Osteoblast (primary cell): ENCODE measurements around the gene KLHL29. TPM values are rescaled to one million over a fixed set of nuclear protein-coding genes. Genes with fewer than 3 reads are reported as not detected.

ENCODE experiments used
- DNase-seq: peaks from one replicate; pipeline ENCODE4 v3.0.0; 2011; ENCODE audit warnings: low spot score, mixed read lengths; ENCODE audit not compliant: insufficient read length; ENCODE audit errors: missing footprints
- H2AFZ ChIP-seq: 2 replicates; pipeline ENCODE4 v1.6.0; 2011; ENCODE audit warnings: mild to moderate bottlenecking, low read length
- H3K27ac ChIP-seq: 2 replicates; pipeline ENCODE4 v1.5.1; 2011; ENCODE audit warnings: mild to moderate bottlenecking, low read depth, low read length, moderate library complexity
- H3K27me3 ChIP-seq: 2 replicates; pipeline ENCODE4 v1.6.0; 2012; ENCODE audit warnings: mild to moderate bottlenecking, control low read depth, inconsistent platforms, low read length, moderate library complexity; ENCODE audit not compliant: insufficient read depth
- H3K36me3 ChIP-seq: 2 replicates; pipeline ENCODE4 v1.5.1; 2011; ENCODE audit warnings: mild to moderate bottlenecking, low read length, control low read depth, moderate library complexity; ENCODE audit not compliant: insufficient read depth
- H3K4me1 ChIP-seq: 2 replicates; pipeline ENCODE4 v1.5.1; 2011; ENCODE audit warnings: mild to moderate bottlenecking, low read length, control low read depth, moderate library complexity; ENCODE audit not compliant: insufficient read depth
- H3K4me2 ChIP-seq: 2 replicates; pipeline ENCODE4 v1.6.0; 2011; ENCODE audit warnings: mild to moderate bottlenecking, low read length; ENCODE audit not compliant: insufficient read depth
- H3K4me3 ChIP-seq: fragments of 200-600 bp; sonication (generic); 3 replicates; pipeline ENCODE4 v1.5.1; 2012; ENCODE audit warnings: mild to moderate bottlenecking, low read length, inconsistent platforms; ENCODE audit not compliant: insufficient read depth
- H3K79me2 ChIP-seq: 2 replicates; pipeline ENCODE4 v1.6.0; 2012; ENCODE audit warnings: mild to moderate bottlenecking, low read length, control low read depth, inconsistent platforms; ENCODE audit not compliant: insufficient read depth
- H3K9me3 ChIP-seq: 2 replicates; pipeline ENCODE4 v1.5.1; 2011; ENCODE audit warnings: low read depth, low read length, control low read depth
- H4K20me1 ChIP-seq: 2 replicates; pipeline ENCODE4 v1.6.0; 2012; ENCODE audit warnings: mild to moderate bottlenecking, low read length, control low read depth; ENCODE audit not compliant: insufficient read depth
- CTCF ChIP-seq: IDR thresholded peaks from 2 replicates; pipeline ENCODE4 v1.5.1; 2011; ENCODE audit warnings: mild to moderate bottlenecking, low read depth, low read length, moderate library complexity; ENCODE audit errors: extremely low read depth
- total RNA-seq: library from RNA; depleted of rRNA; stranded (reverse); fragments of >200 nt; gene quantifications from 2 replicates; pipeline ENCODE4 v1.2.3, GENCODE V29; 2012

The KLHL29 gene
- total RNA-seq, 1 donor = 3.3 TPM

- Histone ChIP-seq H3K4me3 (no peak overlapping the region), H3K79me2 (no peaks in the 10 kb centered on the region), H3K27me3 (no peaks in the 10 kb centered on the region), H3K36me3 (no peaks in the 10 kb centered on the region), H2AFZ (no peak overlapping the region), H4K20me1 (peaks cover 2% of the 10 kb centered on the region), H3K27ac (no peak overlapping the region), H3K4me1 (peaks cover 15% of the 10 kb centered on the region), H3K4me2 (no peak overlapping the region), H3K9me3 (no peaks in the 10 kb centered on the region)
- DNase-seq = no peak
- TF ChIP-seq CTCF = no peak
Measured at GRCh38 chr2:23427350-23427749, 42.4 kb downstream of the KLHL29 start.

- peaks cover 2% of the 10 kb centered on the region for H4K20me1 ChIP-seq
- no peak overlapping the region for H3K4me2 ChIP-seq
- peaks cover 15% of the 10 kb centered on the region for H3K4me1 ChIP-seq
- no peak overlapping the region for H3K4me3 ChIP-seq
- H2AFZ ChIP-seq = no peak overlapping the region
- no peak overlapping the region for H3K27ac ChIP-seq
- no peak for TF ChIP-seq CTCF
- H3K27me3 ChIP-seq = no peaks in the 10 kb centered on the region
- H3K9me3 ChIP-seq = no peaks in the 10 kb centered on the region
- no peak for DNase-seq
- no peaks in the 10 kb centered on the region for H3K36me3 ChIP-seq
- no peaks in the 10 kb centered on the region for H3K79me2 ChIP-seq
Measured at GRCh38 chr2:23427976-23428375, 43.0 kb downstream of the KLHL29 start.

- peaks cover 15% of the 10 kb centered on the region for H3K4me1 ChIP-seq
- H3K36me3 ChIP-seq = no peaks in the 10 kb centered on the region
- no peak for TF ChIP-seq CTCF
- no peak overlapping the region for H2AFZ ChIP-seq
- H3K4me2 ChIP-seq = no peak overlapping the region
- no peak overlapping the region for H3K27ac ChIP-seq
- H3K4me3 ChIP-seq = no peak overlapping the region
- H3K79me2 ChIP-seq = no peaks in the 10 kb centered on the region
- peaks cover 2% of the 10 kb centered on the region for H4K20me1 ChIP-seq
- DNase-seq = no peak
- no peaks in the 10 kb centered on the region for H3K27me3 ChIP-seq
- no peaks in the 10 kb centered on the region for H3K9me3 ChIP-seq
Measured at GRCh38 chr2:23429036-23429435, 44.1 kb downstream of the KLHL29 start.

- no peak overlapping the region for H2AFZ ChIP-seq
- H4K20me1 ChIP-seq = peaks cover 2% of the 10 kb centered on the region
- no peaks in the 10 kb centered on the region for H3K36me3 ChIP-seq
- no peaks in the 10 kb centered on the region for H3K27me3 ChIP-seq
- H3K4me2 ChIP-seq = peak overlapping the region; percentile 1
- DNase-seq = peak; percentile 95
- H3K27ac ChIP-seq = peak overlapping the region; percentile 15
- TF ChIP-seq CTCF = no peak
- H3K79me2 ChIP-seq = no peaks in the 10 kb centered on the region
- no peaks in the 10 kb centered on the region for H3K9me3 ChIP-seq
- H3K4me1 ChIP-seq = peaks cover 15% of the 10 kb centered on the region
- H3K4me3 ChIP-seq = no peak overlapping the region
Measured at GRCh38 chr2:23430263-23430662, 45.3 kb downstream of the KLHL29 start.
